ENCODE data around the gene ZFYVE26. TPM values are rescaled to one million over a fixed set of nuclear protein-coding genes. Genes with fewer than 3 reads are reported as not detected.

The ZFYVE26 gene
- total and polyA plus RNA-seq, 10 of the 15 experiments (the other 5 are each of a cell fraction or from before 2014, with no cell fraction given) = 1.00 to 25.6 (median 12.0) TPM

Small RNA genes lying within 50 kb of the gene (small RNA-seq; reads per million reads assigned to genes)
- not detected for gene AL049779.3
- not detected for gene RN7SL369P

Other genes with a start within 250 kb of the ZFYVE26 start
- 26.5 and 29.9 TPM in 2 replicates for gene PIGH, start 216.3 kb downstream of the ZFYVE26 start, total RNA-seq (2014; rRNA removed)
- gene PIGH, start 216.3 kb downstream of the ZFYVE26 start, total RNA-seq (2014; rRNA removed; fragmentation: Illumina TruSeq; extraction: Trizol) = 17.6 and 19.3 TPM in 2 replicates
- 16.6 and 19.4 TPM in 2 replicates for gene PIGH, start 216.3 kb downstream of the ZFYVE26 start, total RNA-seq (2021)
- gene PIGH, start 216.3 kb downstream of the ZFYVE26 start, polyA plus RNA-seq (2011; rRNA removed) = 46.6 and 52.3 TPM in 2 replicates
- 19.5 and 22.8 TPM in 2 replicates for gene PIGH, start 216.3 kb downstream of the ZFYVE26 start, polyA plus RNA-seq (2014; fragmentation: Illumina TruSeq; extraction: Trizol)
- gene PIGH, start 216.3 kb downstream of the ZFYVE26 start, polyA plus RNA-seq (2014; fragmentation: Nextera tagmentation; extraction: Ambion mirVana) = 10 to 100 TPM; 15.5 to 17.8 TPM
- 34.4 and 41.7 TPM in 2 replicates for gene PIGH, start 216.3 kb downstream of the ZFYVE26 start, polyA plus RNA-seq (2014; rRNA removed)
- gene PIGH, start 216.3 kb downstream of the ZFYVE26 start, polyA plus RNA-seq (2016; fragmentation: Nextera tagmentation; extraction: Ambion mirVana) = 10 to 100 TPM; 25.0 to 26.5 TPM
- 0.96 and 2.1 TPM in 2 replicates for gene ARG2, start 196.7 kb downstream of the ZFYVE26 start, total RNA-seq (2014; rRNA removed)
- 0.81 and 0.88 TPM in 2 replicates for gene ARG2, start 196.7 kb downstream of the ZFYVE26 start, total RNA-seq (2014; rRNA removed; fragmentation: Illumina TruSeq; extraction: Trizol)
- gene ARG2, start 196.7 kb downstream of the ZFYVE26 start, total RNA-seq (2021) = 0.85 and 0.93 TPM in 2 replicates
- gene ARG2, start 196.7 kb downstream of the ZFYVE26 start, polyA plus RNA-seq (2011; rRNA removed) = 7.8 and 8.9 TPM in 2 replicates
- gene ARG2, start 196.7 kb downstream of the ZFYVE26 start, polyA plus RNA-seq (2014; fragmentation: Illumina TruSeq; extraction: Trizol) = 1.5 and 1.6 TPM in 2 replicates
- 1 to 10 TPM; 2.1 to 3.2 TPM for gene ARG2, start 196.7 kb downstream of the ZFYVE26 start, polyA plus RNA-seq (2014; fragmentation: Nextera tagmentation; extraction: Ambion mirVana)
- gene ARG2, start 196.7 kb downstream of the ZFYVE26 start, polyA plus RNA-seq (2014; rRNA removed) = 0.74 and 1.8 TPM in 2 replicates
- gene ARG2, start 196.7 kb downstream of the ZFYVE26 start, polyA plus RNA-seq (2016; fragmentation: Nextera tagmentation; extraction: Ambion mirVana) = 1 to 10 TPM in 1 of 2 experiments, under 1 TPM in 1; 0.48 to 1.2 TPM
- 28.2 and 32.0 TPM in 2 replicates for gene VTI1B, start 142.0 kb downstream of the ZFYVE26 start, total RNA-seq (2014; rRNA removed)
- 46.7 and 49.8 TPM in 2 replicates for gene VTI1B, start 142.0 kb downstream of the ZFYVE26 start, total RNA-seq (2014; rRNA removed; fragmentation: Illumina TruSeq; extraction: Trizol)
- 65.5 and 68.1 TPM in 2 replicates for gene VTI1B, start 142.0 kb downstream of the ZFYVE26 start, total RNA-seq (2021)
- 89.6 and 108 TPM in 2 replicates for gene VTI1B, start 142.0 kb downstream of the ZFYVE26 start, polyA plus RNA-seq (2011; rRNA removed)
- gene VTI1B, start 142.0 kb downstream of the ZFYVE26 start, polyA plus RNA-seq (2014; fragmentation: Illumina TruSeq; extraction: Trizol) = 51.2 and 55.0 TPM in 2 replicates
- 10 to 100 TPM; 15.0 to 43.8 TPM for gene VTI1B, start 142.0 kb downstream of the ZFYVE26 start, polyA plus RNA-seq (2014; fragmentation: Nextera tagmentation; extraction: Ambion mirVana)
- gene VTI1B, start 142.0 kb downstream of the ZFYVE26 start, polyA plus RNA-seq (2014; rRNA removed) = 34.8 and 44.9 TPM in 2 replicates
- gene VTI1B, start 142.0 kb downstream of the ZFYVE26 start, polyA plus RNA-seq (2016; fragmentation: Nextera tagmentation; extraction: Ambion mirVana) = 100 to 1,000 TPM in 1 of 2 experiments, 10 to 100 TPM in 1; 93.0 to 117 TPM
- gene RDH11, start 120.8 kb downstream of the ZFYVE26 start, total RNA-seq (2014; rRNA removed) = 69.6 and 84.5 TPM in 2 replicates
- 81.0 and 85.0 TPM in 2 replicates for gene RDH11, start 120.8 kb downstream of the ZFYVE26 start, total RNA-seq (2014; rRNA removed; fragmentation: Illumina TruSeq; extraction: Trizol)
- gene RDH11, start 120.8 kb downstream of the ZFYVE26 start, total RNA-seq (2021) = 49.7 and 60.2 TPM in 2 replicates
- 161 and 166 TPM in 2 replicates for gene RDH11, start 120.8 kb downstream of the ZFYVE26 start, polyA plus RNA-seq (2011; rRNA removed)
- gene RDH11, start 120.8 kb downstream of the ZFYVE26 start, polyA plus RNA-seq (2014; fragmentation: Illumina TruSeq; extraction: Trizol) = 78.3 and 96.2 TPM in 2 replicates
- gene RDH11, start 120.8 kb downstream of the ZFYVE26 start, polyA plus RNA-seq (2014; fragmentation: Nextera tagmentation; extraction: Ambion mirVana) = 10 to 100 TPM; 76.2 to 88.7 TPM
- gene RDH11, start 120.8 kb downstream of the ZFYVE26 start, polyA plus RNA-seq (2014; rRNA removed) = 66.9 and 83.4 TPM in 2 replicates
- gene RDH11, start 120.8 kb downstream of the ZFYVE26 start, polyA plus RNA-seq (2016; fragmentation: Nextera tagmentation; extraction: Ambion mirVana) = 10 to 100 TPM; 55.6 to 56.1 TPM
- gene RDH12, start 114.7 kb downstream of the ZFYVE26 start, total RNA-seq (2014; rRNA removed) = not detected in 2 replicates
- not detected in 2 replicates for gene RDH12, start 114.7 kb downstream of the ZFYVE26 start, total RNA-seq (2014; rRNA removed; fragmentation: Illumina TruSeq; extraction: Trizol)
- gene RDH12, start 114.7 kb downstream of the ZFYVE26 start, total RNA-seq (2021) = not detected in 2 replicates
- not detected in 2 replicates for gene RDH12, start 114.7 kb downstream of the ZFYVE26 start, polyA plus RNA-seq (2011; rRNA removed)
- gene RDH12, start 114.7 kb downstream of the ZFYVE26 start, polyA plus RNA-seq (2014; fragmentation: Illumina TruSeq; extraction: Trizol) = not detected in 2 replicates
- not detected for gene RDH12, start 114.7 kb downstream of the ZFYVE26 start, polyA plus RNA-seq (2014; fragmentation: Nextera tagmentation; extraction: Ambion mirVana)
- gene RDH12, start 114.7 kb downstream of the ZFYVE26 start, polyA plus RNA-seq (2014; rRNA removed) = not detected in 2 replicates
- not detected for gene RDH12, start 114.7 kb downstream of the ZFYVE26 start, polyA plus RNA-seq (2016; fragmentation: Nextera tagmentation; extraction: Ambion mirVana)
- gene RAD51B, start 3.2 kb upstream of the ZFYVE26 start, total RNA-seq (2014; rRNA removed) = 18.2 and 27.0 TPM in 2 replicates
- gene RAD51B, start 3.2 kb upstream of the ZFYVE26 start, total RNA-seq (2014; rRNA removed; fragmentation: Illumina TruSeq; extraction: Trizol) = 23.3 and 23.4 TPM in 2 replicates
- gene RAD51B, start 3.2 kb upstream of the ZFYVE26 start, total RNA-seq (2021) = 17.3 and 25.2 TPM in 2 replicates
- 26.8 and 37.6 TPM in 2 replicates for gene RAD51B, start 3.2 kb upstream of the ZFYVE26 start, polyA plus RNA-seq (2011; rRNA removed)
- 13.7 and 18.8 TPM in 2 replicates for gene RAD51B, start 3.2 kb upstream of the ZFYVE26 start, polyA plus RNA-seq (2014; fragmentation: Illumina TruSeq; extraction: Trizol)
- gene RAD51B, start 3.2 kb upstream of the ZFYVE26 start, polyA plus RNA-seq (2014; fragmentation: Nextera tagmentation; extraction: Ambion mirVana) = 10 to 100 TPM; 16.3 to 19.3 TPM
- gene RAD51B, start 3.2 kb upstream of the ZFYVE26 start, polyA plus RNA-seq (2014; rRNA removed) = 9.4 and 9.8 TPM in 2 replicates
- 10 to 100 TPM; 26.0 to 26.7 TPM for gene RAD51B, start 3.2 kb upstream of the ZFYVE26 start, polyA plus RNA-seq (2016; fragmentation: Nextera tagmentation; extraction: Ambion mirVana)

Data from GM12878 (cell line).